ENCODE measurements around the gene TANGO6.

GRCh38 chr16:68892214-68892613 lies 48.9 kb downstream of the TANGO6 start:
- TF ChIP-seq CTCF (conservative IDR thresholded peaks at IDR 0.05 in 1 of 2, IDR thresholded peaks at IDR 0.05 in 1 of 2; ENCODE audit: extremely low read depth in 1 of 2, insufficient read depth in 1 of 2, low read depth in 1 of 2, low read length in 2 of 2) (no peak), EZH2 (IDR thresholded peaks at IDR 0.05; ENCODE audit: borderline replicate concordance, low read length) (no peak)
